SU-DHL-6 (cell line): ENCODE data around the gene FJX1.

Experiments
- H2AFZ ChIP-seq: fragments of 200-600 bp; sonication (generic); 2 replicates; pipeline ENCODE4 v1.6.1; 2014; ENCODE audit warnings: low read depth, mild to moderate bottlenecking, moderate library complexity, mixed read lengths, antibody characterized with exemption, low read length; ENCODE audit not compliant: severe bottlenecking
- H3F3A ChIP-seq: fragments of 200-600 bp; shearing (Covaris generic); 2 replicates; pipeline ENCODE4 v1.6.0; 2016; ENCODE audit warnings: antibody characterized with exemption, mild to moderate bottlenecking; ENCODE audit not compliant: insufficient read depth
- H3K27ac ChIP-seq: fragments of 200-600 bp; sonication (generic); 2 replicates; pipeline ENCODE4 v1.5.1; 2016; ENCODE audit warnings: low read depth, mild to moderate bottlenecking, low read length, moderate library complexity, mixed read lengths
- H3K27me3 ChIP-seq: fragments of 200-600 bp; sonication (generic), shearing (Covaris generic); 2 replicates; pipeline ENCODE4 v1.6.0; 2014; ENCODE audit warnings: mild to moderate bottlenecking, low read length
- H3K36me3 ChIP-seq: fragments of 200-600 bp; sonication (generic); 2 replicates; pipeline ENCODE4 v1.6.1; 2014; ENCODE audit warnings: mild to moderate bottlenecking, low read length, mixed read lengths
- H3K4me2 ChIP-seq: fragments of 300-600, 200-600 bp; shearing (Covaris generic), sonication (generic); 2 replicates; pipeline ENCODE4 v1.6.0; 2014; ENCODE audit warnings: low read length, low read depth, mild to moderate bottlenecking; ENCODE audit not compliant: poor library complexity, severe bottlenecking
- H3K4me3 ChIP-seq: fragments of 200-600 bp; sonication (generic); 2 replicates; pipeline ENCODE4 v1.5.1; 2014; ENCODE audit warnings: antibody characterized with exemption, low read length, mild to moderate bottlenecking, mixed read lengths; ENCODE audit not compliant: insufficient read depth, poor library complexity, severe bottlenecking
- H3K79me2 ChIP-seq: fragments of 200-600 bp; sonication (generic); 2 replicates; pipeline ENCODE4 v1.6.1; 2014; ENCODE audit warnings: mild to moderate bottlenecking, low read length, moderate library complexity; ENCODE audit not compliant: insufficient read depth
- H3K9ac ChIP-seq: fragments of 200-600 bp; sonication (generic); 2 replicates; pipeline ENCODE4 v1.7.0; 2014; ENCODE audit warnings: mild to moderate bottlenecking, low read length
- H3K9me2 ChIP-seq: fragments of 200-600 bp; sonication (generic); replicated peaks from 2 replicates; pipeline ENCODE4 v1.6.1; 2014; ENCODE audit warnings: low read length; ENCODE audit not compliant: insufficient read depth
- H3K9me3 ChIP-seq: fragments of 200-600 bp; sonication (generic); 2 replicates; pipeline ENCODE4 v1.6.1; 2014; ENCODE audit warnings: low read length, mixed read lengths; ENCODE audit not compliant: insufficient read depth
- H4K20me1 ChIP-seq: fragments of 200-600 bp; sonication (generic); 2 replicates; pipeline ENCODE4 v1.6.1; 2014; ENCODE audit warnings: low read depth, mild to moderate bottlenecking, antibody characterized with exemption, low read length, moderate library complexity, mixed read lengths
- CTCF ChIP-seq: fragments of 200-600 bp; sonication (generic); IDR thresholded peaks from one replicate; pipeline ENCODE4 v1.5.1; 2017; ENCODE audit warnings: antibody characterized with exemption, mild to moderate bottlenecking, low read length, moderate library complexity; ENCODE audit not compliant: insufficient read depth, poor library complexity, severe bottlenecking
- EZH2phosphoT487 ChIP-seq: fragments of 200-600 bp; sonication (generic), shearing (Covaris generic); conservative IDR thresholded peaks from 2 replicates; pipeline ENCODE4 v1.6.1; 2018; ENCODE audit warnings: mild to moderate bottlenecking, antibody characterized with exemption, low read length, moderate library complexity, mixed read lengths

Gene FJX1

GRCh38 chr11:35655254-35655653 is 37.0 kb downstream of the FJX1 start:
- no peaks in the 10 kb centered on the region for H3K27me3 ChIP-seq
- H2AFZ ChIP-seq, result no peak overlapping the region
- H3F3A ChIP-seq, result no peaks in the 10 kb centered on the region
- no peaks in the 10 kb centered on the region for H3K9me3 ChIP-seq
- no peaks in the 10 kb centered on the region for H3K79me2 ChIP-seq
- H4K20me1 ChIP-seq, result no peaks in the 10 kb centered on the region
- H3K27ac ChIP-seq, result no peak overlapping the region
- no peaks in the 10 kb centered on the region for H3K9me2 ChIP-seq
- no peak overlapping the region for H3K9ac ChIP-seq
- no peak overlapping the region for H3K4me3 ChIP-seq
- H3K4me2 ChIP-seq, result no peak overlapping the region
- no peak for TF ChIP-seq EZH2phosphoT487
- H3K36me3 ChIP-seq, result no peaks in the 10 kb centered on the region

GRCh38 chr11:35655856-35656255 is 37.6 kb downstream of the FJX1 start:
- TF ChIP-seq EZH2phosphoT487 (no peak), CTCF (no peak)
- no peaks in the 10 kb centered on the region for H3K27me3 ChIP-seq
- no peaks in the 10 kb centered on the region for H4K20me1 ChIP-seq
- no peaks in the 10 kb centered on the region for H3K9me2 ChIP-seq
- no peak overlapping the region for H2AFZ ChIP-seq
- no peak overlapping the region for H3K4me3 ChIP-seq
- no peaks in the 10 kb centered on the region for H3K9me3 ChIP-seq
- no peaks in the 10 kb centered on the region for H3F3A ChIP-seq
- H3K9ac ChIP-seq, result no peak overlapping the region
- no peaks in the 10 kb centered on the region for H3K79me2 ChIP-seq
- no peak overlapping the region for H3K27ac ChIP-seq
- no peak overlapping the region for H3K4me2 ChIP-seq
- no peaks in the 10 kb centered on the region for H3K36me3 ChIP-seq

- Histone ChIP-seq H3K4me2 (no peak overlapping the region), H3K27me3 (no peaks in the 10 kb centered on the region)
These were observed 40.0 kb downstream of the FJX1 start for GRCh38 chr11:35658020-35658948.

More at GRCh38 chr11:35658020-35658948, 40.0 kb downstream of the FJX1 start:
- Histone ChIP-seq H3K4me3 (no peak overlapping the region), H3K9me3 (no peaks in the 10 kb centered on the region), H3K27ac (no peak overlapping the region), H3K79me2 (no peaks in the 10 kb centered on the region), H2AFZ (no peak overlapping the region), H4K20me1 (no peaks in the 10 kb centered on the region), H3K36me3 (no peaks in the 10 kb centered on the region), H3K9me2 (no peaks in the 10 kb centered on the region), H3F3A (no peaks in the 10 kb centered on the region), H3K9ac (no peak overlapping the region)
- TF ChIP-seq CTCF, result no peak
- no peak for TF ChIP-seq EZH2phosphoT487
